ENCODE measurements around the gene PARS2.

PARS2 gene

DNA sequence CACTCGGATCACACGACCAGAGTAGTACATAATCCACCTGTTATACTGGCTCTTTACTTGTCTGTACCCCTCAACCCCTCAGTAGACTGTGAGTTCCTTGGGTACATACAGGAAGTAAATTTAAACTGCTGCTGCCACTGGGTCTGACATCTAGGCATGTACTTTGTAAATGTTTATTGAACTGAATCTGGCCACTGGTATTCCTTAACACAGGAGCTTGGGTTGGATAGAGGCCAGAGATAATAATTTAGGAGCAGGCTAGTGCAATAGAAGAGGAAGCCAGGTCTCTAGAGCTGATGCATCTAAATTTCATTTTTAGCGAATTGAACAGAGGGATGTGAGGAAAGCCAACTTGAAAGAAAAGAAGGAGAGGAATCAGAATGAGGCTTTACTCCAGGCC lies 36.3 kb downstream of the PARS2 start:
- DNase-seq = no peak

DNA sequence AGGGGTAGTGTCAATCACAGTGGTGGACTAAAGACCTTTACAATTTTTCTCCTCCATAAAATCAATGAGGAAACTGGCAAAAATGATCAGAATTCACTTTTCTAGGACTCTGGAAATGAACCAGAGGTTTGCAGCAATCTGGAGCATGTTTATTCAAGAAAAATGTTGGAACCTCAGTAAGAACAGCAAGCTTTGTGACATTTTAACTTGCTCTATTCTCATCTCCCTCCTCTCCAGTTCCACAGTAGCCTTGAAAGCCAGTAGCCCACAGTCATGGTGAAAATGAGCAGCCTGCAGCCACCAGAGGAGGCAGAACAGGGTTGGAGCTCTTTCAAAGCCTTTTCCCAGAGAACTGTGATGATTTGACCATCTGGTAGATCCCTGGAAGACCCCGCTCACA lies 39.6 kb downstream of the PARS2 start:
- DNase-seq = no peak

- DNase-seq = no peak
These were observed 40.3 kb downstream of the PARS2 start for GRCh38 chr1:54723985-54724384.

- no peak for DNase-seq
These were observed 42.6 kb downstream of the PARS2 start for GRCh38 chr1:54721719-54722118.

GRCh38 chr1:54716299-54717047 lies 47.9 kb downstream of the PARS2 start:
- DNase-seq = no peak

DNA sequence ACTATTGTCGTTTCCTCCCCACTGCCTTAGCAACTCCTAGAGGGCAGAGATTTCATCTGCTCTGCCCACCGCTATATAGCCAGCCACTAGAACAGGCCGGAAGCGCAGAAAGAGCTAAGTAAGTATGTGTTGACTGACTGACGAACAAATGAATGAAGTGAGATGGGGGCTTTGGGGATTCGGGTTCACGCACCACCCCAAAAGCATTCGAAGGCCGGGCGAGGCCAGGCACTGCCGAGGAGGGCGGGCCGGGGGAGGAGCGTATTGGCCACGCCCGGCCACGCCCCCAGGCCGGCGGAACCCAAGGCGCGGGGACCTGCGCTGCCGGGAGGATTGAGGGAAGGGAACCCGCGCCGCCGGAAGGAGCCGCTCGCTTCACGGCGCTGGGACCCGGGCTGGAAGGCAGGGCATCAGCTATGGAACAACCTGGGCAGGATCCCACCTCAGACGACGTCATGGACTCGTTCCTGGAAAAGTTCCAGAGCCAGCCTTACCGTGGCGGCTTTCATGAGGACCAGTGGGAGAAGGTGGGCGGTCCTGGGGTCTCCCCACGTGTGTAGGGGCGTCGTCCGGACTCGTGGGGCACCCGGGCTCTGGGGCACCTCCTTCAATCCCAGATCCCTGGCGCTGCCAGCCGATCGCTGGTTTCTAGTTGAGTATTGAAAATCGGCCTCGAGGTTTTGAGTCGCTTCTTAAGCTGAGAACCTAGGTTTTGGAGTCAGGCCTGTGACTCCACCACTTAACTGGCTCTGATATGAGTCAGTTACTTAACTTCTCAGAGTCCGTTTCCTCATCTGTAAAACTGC lies 48.6 kb downstream of the PARS2 start, which contains the start of gene TTC4:
TSS of gene TTC4 (plus strand) at position 369 of the 806 bp plus-strand sequence. CDS start at position 417, 48 bp downstream.
- DNase-seq = peak; percentile 86 to 89

- no peak for DNase-seq
These were observed 49.3 kb downstream of the PARS2 start for GRCh38 chr1:54714881-54715492.

DNA sequence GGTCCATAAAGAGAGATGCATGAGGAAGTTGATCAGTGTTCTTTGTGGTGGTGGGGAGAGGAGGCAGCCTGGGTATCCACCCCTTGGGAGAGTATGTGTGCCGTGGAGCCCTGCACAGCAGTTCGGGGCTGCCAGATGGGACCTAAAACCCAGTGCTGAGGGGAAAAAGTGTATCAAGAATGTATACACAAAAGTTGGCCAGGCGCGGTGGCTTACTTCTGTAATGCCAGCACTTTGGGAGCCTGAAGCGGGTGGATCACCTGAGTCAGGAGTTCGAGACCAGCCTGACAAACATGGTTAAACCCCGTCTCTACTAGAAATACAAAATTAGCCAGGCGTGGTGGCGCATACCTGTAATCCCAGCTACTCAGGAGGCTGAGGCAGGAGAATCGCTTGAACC lies 52.8 kb downstream of the PARS2 start:
- no peak for DNase-seq

DNA sequence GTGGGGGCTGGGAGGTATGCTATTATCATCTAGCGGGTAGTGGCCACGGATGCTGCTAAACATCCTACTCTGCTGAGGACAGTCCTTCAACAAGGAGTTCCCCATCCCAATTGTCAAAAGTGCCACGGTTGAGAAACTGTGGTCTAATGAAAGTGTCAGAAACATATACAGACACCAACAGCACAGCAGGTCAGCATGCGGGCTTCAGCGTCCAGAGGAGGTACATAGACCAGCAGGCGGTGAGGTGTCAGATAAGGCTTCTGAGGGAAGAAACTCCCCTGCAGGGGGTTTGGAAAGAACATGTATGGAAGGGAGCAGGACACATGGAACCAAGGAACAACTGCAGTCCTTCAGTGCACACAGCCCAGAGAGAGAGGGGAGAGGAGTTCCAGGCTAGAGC lies 53.5 kb downstream of the PARS2 start:
- DNase-seq = no peak

GRCh38 chr1:54710434-54710833 lies 53.9 kb downstream of the PARS2 start:
- no peak for DNase-seq

- DNase-seq = no peak
These were observed 54.6 kb downstream of the PARS2 start for GRCh38 chr1:54709547-54710292.

GRCh38 chr1:54708385-54708784 lies 55.9 kb downstream of the PARS2 start:
- no peak for DNase-seq
